ENCODE data around the gene DACH1. TPM values are rescaled to one million over a fixed set of nuclear protein-coding genes. Genes with fewer than 3 reads are reported as not detected.
A peak's percentile ranks its signal among the peaks of the same experiment; 100 is the strongest.

The DACH1 gene
- total RNA-seq, 1 experiment from 2014 or later: 0.11 TPM

- Histone ChIP-seq H3K27ac (ENCODE audit: low read depth, low read length, poor library complexity, severe bottlenecking) (no peak overlapping the region), H3K9me3 (ENCODE audit: low read depth, low read length, poor library complexity, severe bottlenecking) (no peaks in the 10 kb centered on the region), H3K36me3 (ENCODE audit: insufficient read depth, low read length, poor library complexity, severe bottlenecking) (no peaks in the 10 kb centered on the region), H3K4me3 (ENCODE audit: low read depth, low read length, poor library complexity, severe bottlenecking) (no peak overlapping the region), H3K4me1 (ENCODE audit: insufficient read depth, low read length, poor library complexity, severe bottlenecking) (peaks cover 32% of the 10 kb centered on the region), H3K27me3 (replicated peaks; ENCODE audit: insufficient read depth, low read depth, low read length, poor library complexity) (no peaks in the 10 kb centered on the region)
- no peak for DNase-seq (ENCODE audit: low spot score)
- BruUV-seq (replicated peaks): no TSS peak
- CTCF ChIA-PET: no interaction called here
- intact Hi-C loops (cut with micrococcal nuclease; ENCODE audit: unreplicated experiment): no loop called here
- TF ChIP-seq EZH2 (IDR thresholded peaks at IDR 0.05; ENCODE audit: borderline replicate concordance, low read depth, low read length, poor library complexity, severe bottlenecking) (no peak), CTCF (conservative IDR thresholded peaks at IDR 0.05; ENCODE audit: low read depth, low read length) (no peak)
- POLR2A ChIA-PET (ENCODE audit: low non-redundant PET): no interaction called here
Measured at GRCh38 chr13:71611292-71611691, 255.7 kb downstream of the DACH1 start.

- CTCF ChIA-PET: no interaction called here
Measured at GRCh38 chr13:71610876-71611275, 256.1 kb downstream of the DACH1 start.

DNA sequence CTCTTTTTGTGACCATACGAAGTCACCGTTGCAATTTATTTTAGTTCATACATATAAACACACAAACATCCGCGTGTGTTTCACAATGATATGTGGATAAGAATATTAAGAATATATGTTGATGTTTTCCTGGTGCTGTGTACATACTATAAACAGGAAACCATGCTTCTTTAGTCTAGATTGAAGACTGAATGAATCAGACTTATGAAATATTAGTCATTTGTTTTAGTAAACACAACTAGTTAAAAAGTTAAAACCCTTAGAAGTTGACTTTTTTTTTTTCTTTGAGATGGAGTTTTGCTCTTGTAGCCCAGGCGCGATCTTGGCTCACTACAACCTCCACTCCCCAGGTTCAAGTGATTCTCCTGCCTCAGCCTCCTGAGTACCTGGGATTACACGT, 257.7 kb downstream of the DACH1 start:
- intact Hi-C loops (cut with micrococcal nuclease; ENCODE audit: unreplicated experiment): no loop called here
- H3K4me1 ChIP-seq (ENCODE audit: insufficient read depth, low read length, poor library complexity, severe bottlenecking): peaks cover 32% of the 10 kb centered on the region
- POLR2A ChIA-PET (ENCODE audit: low non-redundant PET): no interaction called here
- no peak overlapping the region for H3K27ac ChIP-seq (ENCODE audit: low read depth, low read length, poor library complexity, severe bottlenecking)
- CTCF ChIA-PET: no interaction called here
- no peak overlapping the region for H3K4me3 ChIP-seq (ENCODE audit: low read depth, low read length, poor library complexity, severe bottlenecking)
- no peak for DNase-seq (ENCODE audit: low spot score)
- H3K9me3 ChIP-seq (ENCODE audit: low read depth, low read length, poor library complexity, severe bottlenecking): no peaks in the 10 kb centered on the region
- no peak for TF ChIP-seq CTCF (conservative IDR thresholded peaks at IDR 0.05; ENCODE audit: low read depth, low read length)
- no peak for TF ChIP-seq EZH2 (IDR thresholded peaks at IDR 0.05; ENCODE audit: borderline replicate concordance, low read depth, low read length, poor library complexity, severe bottlenecking)
- no peaks in the 10 kb centered on the region for H3K27me3 ChIP-seq (replicated peaks; ENCODE audit: insufficient read depth, low read depth, low read length, poor library complexity)
- no TSS peak for BruUV-seq (replicated peaks)
- H3K36me3 ChIP-seq (ENCODE audit: insufficient read depth, low read length, poor library complexity, severe bottlenecking): no peaks in the 10 kb centered on the region

More at GRCh38 chr13:71610876-71611275, 256.1 kb downstream of the DACH1 start:
- DNase-seq (ENCODE audit: low spot score): peak; percentile 56
- BruUV-seq (replicated peaks): no TSS peak
- H3K4me1 ChIP-seq (ENCODE audit: insufficient read depth, low read length, poor library complexity, severe bottlenecking): peaks cover 32% of the 10 kb centered on the region
- no peak overlapping the region for H3K4me3 ChIP-seq (ENCODE audit: low read depth, low read length, poor library complexity, severe bottlenecking)
- no peak for TF ChIP-seq EZH2 (IDR thresholded peaks at IDR 0.05; ENCODE audit: borderline replicate concordance, low read depth, low read length, poor library complexity, severe bottlenecking)
- TF ChIP-seq CTCF (conservative IDR thresholded peaks at IDR 0.05; ENCODE audit: low read depth, low read length): no peak
- no peaks in the 10 kb centered on the region for H3K27me3 ChIP-seq (replicated peaks; ENCODE audit: insufficient read depth, low read depth, low read length, poor library complexity)
- intact Hi-C loops (cut with micrococcal nuclease; ENCODE audit: unreplicated experiment): no loop called here
- no peaks in the 10 kb centered on the region for H3K36me3 ChIP-seq (ENCODE audit: insufficient read depth, low read length, poor library complexity, severe bottlenecking)
- H3K27ac ChIP-seq (ENCODE audit: low read depth, low read length, poor library complexity, severe bottlenecking): no peak overlapping the region
- POLR2A ChIA-PET (ENCODE audit: low non-redundant PET): no interaction called here
- H3K9me3 ChIP-seq (ENCODE audit: low read depth, low read length, poor library complexity, severe bottlenecking): no peaks in the 10 kb centered on the region
